ENCODE data around the gene TSC2. TPM values are rescaled to one million over a fixed set of nuclear protein-coding genes. Genes with fewer than 3 reads are reported as not detected.

TSC2 gene
- total and polyA plus RNA-seq, 8 donors: 116 to 166 (median 128) TPM

- peak overlapping the region in 1 of 2 donors; percentile 67 for H3K4me3 ChIP-seq
- peaks cover 0 to 42% of the 10 kb centered on the region in 2 donors for H3K27me3 ChIP-seq
- DNase-seq (no peak), ATAC-seq (no peak)
- intact Hi-C loops (cut with DNase I): no loop called here
- peaks cover 22 to 72% of the 10 kb centered on the region in 2 donors for H3K4me1 ChIP-seq
- no peaks in the 10 kb centered on the region for H3K9me3 ChIP-seq
- no peak for TF ChIP-seq CTCF (IDR thresholded peaks at IDR 0.05)
- peaks cover 0 to 17% of the 10 kb centered on the region in 2 donors for H3K36me3 ChIP-seq
- peak overlapping the region in 1 of 2 donors; percentile 85 for H3K27ac ChIP-seq
Observed at GRCh38 chr16:2029350-2029749, 18.4 kb upstream of the TSC2 start.

GRCh38 chr16:2030036-2030435 is 17.7 kb upstream of the TSC2 start:
- intact Hi-C loops (cut with DNase I): no loop called here
- Histone ChIP-seq H3K36me3 (peaks cover 0 to 17% of the 10 kb centered on the region in 2 donors), H3K9me3 (no peaks in the 10 kb centered on the region), H3K4me1 (peaks cover 25 to 74% of the 10 kb centered on the region in 2 donors), H3K4me3 (peak overlapping the region in 1 of 2 donors; percentile 67), H3K27ac (peak overlapping the region; percentile 30 to 85), H3K27me3 (peaks cover 0 to 38% of the 10 kb centered on the region in 2 donors)
- ATAC-seq (no peak), DNase-seq (no peak)
- TF ChIP-seq CTCF (IDR thresholded peaks at IDR 0.05): no peak

- H3K36me3 ChIP-seq: peaks cover 0 to 17% of the 10 kb centered on the region in 2 donors
- ATAC-seq: no peak
- peaks cover 36 to 73% of the 10 kb centered on the region in 2 donors for H3K4me1 ChIP-seq
- no peak for DNase-seq
- H3K27me3 ChIP-seq: peaks cover 0 to 27% of the 10 kb centered on the region in 2 donors
- intact Hi-C loops (cut with DNase I): no loop called here
- peak overlapping the region; percentile 30 to 85 for H3K27ac ChIP-seq
- no peaks in the 10 kb centered on the region for H3K9me3 ChIP-seq
- peak overlapping the region in 1 of 2 donors; percentile 67 for H3K4me3 ChIP-seq
- TF ChIP-seq CTCF (IDR thresholded peaks at IDR 0.05): no peak
Observed at GRCh38 chr16:2031081-2031577, 16.7 kb upstream of the TSC2 start.

- no peak for TF ChIP-seq CTCF (IDR thresholded peaks at IDR 0.05)
- H3K27me3 ChIP-seq: peaks cover 0 to 15% of the 10 kb centered on the region in 2 donors
- intact Hi-C loops (cut with DNase I): no loop called here
- peaks cover 0 to 26% of the 10 kb centered on the region in 2 donors for H3K36me3 ChIP-seq
- no peaks in the 10 kb centered on the region for H3K9me3 ChIP-seq
- DNase-seq: no peak
- H3K4me3 ChIP-seq: peak overlapping the region in 1 of 2 donors; percentile 53
- peaks cover 48 to 76% of the 10 kb centered on the region in 2 donors for H3K4me1 ChIP-seq
- peak overlapping the region; percentile 85 to 89 for H3K27ac ChIP-seq
- no peak for ATAC-seq
Observed at GRCh38 chr16:2032285-2033056, 15.3 kb upstream of the TSC2 start.

Measured in left lung (tissue), 10 donors.